Activated CD8-positive, alpha-beta memory T cell treated with anti-CD3 and anti-CD28 coated beads, Interleukin-2, amount 50 U/mL, for 1 hour (primary cell): ENCODE measurements around the gene COPRS.

Experiments
- DNase-seq: peaks from one replicate; pipeline ENCODE4 v3.0.0-alpha.2; 2020; ENCODE audit errors: extremely low read depth

COPRS gene, protein sequence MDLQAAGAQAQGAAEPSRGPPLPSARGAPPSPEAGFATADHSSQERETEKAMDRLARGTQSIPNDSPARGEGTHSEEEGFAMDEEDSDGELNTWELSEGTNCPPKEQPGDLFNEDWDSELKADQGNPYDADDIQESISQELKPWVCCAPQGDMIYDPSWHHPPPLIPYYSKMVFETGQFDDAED

DNA sequence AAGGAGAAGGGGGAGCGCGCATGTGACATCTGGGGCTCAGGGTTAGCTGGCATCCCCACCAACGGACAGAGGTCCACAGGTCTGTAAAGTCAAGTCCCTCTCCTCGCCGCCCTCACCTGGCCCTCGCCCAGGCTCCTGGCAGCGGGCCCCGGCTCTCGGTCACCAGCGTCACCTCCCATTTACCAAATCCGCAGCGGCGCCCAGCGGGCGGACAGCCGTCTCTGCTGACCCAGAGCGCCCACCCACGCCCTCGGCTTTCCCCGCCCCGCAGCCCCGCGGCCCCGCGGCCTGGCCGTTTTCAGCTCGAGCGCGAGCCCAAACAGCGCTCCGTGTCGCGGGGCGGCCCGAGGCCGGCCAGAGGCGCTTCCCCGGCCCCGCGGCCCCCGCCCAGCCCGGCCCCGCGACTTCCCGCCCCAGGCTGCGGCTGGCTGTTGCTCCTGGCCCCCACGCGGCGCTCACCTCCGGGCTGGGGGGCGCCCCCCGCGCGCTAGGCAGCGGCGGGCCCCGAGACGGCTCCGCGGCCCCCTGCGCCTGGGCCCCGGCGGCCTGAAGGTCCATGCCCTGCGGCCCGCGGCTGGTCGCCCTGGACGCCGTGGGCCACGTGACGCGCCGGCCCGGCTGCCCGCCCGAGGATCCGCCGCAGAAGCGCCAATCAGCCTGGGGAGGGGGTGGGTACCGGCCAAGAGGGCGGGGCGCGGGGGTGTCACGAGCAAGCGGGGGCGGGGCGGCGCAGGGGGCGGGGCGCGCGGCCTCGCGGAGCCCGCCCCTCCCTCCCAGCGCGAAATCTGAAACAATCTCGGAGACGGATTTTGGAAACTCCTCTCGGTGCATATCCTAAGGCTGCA, at the start of gene COPRS:
COPRS (minus strand) TSS at position 603 of the 845 bp plus-strand sequence; CDS start at position 558, 45 bp downstream.
- peak; percentile 47 for DNase-seq

DNA sequence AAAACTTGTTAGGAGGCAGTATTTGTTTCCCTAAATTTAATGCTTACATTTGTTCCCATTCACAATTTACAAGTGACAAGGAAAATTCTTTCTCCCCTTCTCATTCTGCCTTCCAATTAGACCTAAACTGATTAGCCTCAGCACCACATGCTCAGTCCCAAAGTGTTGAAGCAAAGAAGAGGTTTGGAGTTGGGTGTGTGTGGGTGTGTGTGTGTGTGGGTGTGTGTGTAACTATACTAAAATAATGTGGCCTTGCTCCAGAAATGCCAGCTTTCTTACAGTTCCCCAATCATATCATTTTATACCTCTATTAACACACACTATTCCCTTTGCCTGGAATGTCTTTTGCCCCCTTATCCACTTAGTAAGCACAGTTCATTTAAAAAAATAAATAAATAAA, 49.3 kb upstream of the COPRS start:
- no peak for DNase-seq

DNA sequence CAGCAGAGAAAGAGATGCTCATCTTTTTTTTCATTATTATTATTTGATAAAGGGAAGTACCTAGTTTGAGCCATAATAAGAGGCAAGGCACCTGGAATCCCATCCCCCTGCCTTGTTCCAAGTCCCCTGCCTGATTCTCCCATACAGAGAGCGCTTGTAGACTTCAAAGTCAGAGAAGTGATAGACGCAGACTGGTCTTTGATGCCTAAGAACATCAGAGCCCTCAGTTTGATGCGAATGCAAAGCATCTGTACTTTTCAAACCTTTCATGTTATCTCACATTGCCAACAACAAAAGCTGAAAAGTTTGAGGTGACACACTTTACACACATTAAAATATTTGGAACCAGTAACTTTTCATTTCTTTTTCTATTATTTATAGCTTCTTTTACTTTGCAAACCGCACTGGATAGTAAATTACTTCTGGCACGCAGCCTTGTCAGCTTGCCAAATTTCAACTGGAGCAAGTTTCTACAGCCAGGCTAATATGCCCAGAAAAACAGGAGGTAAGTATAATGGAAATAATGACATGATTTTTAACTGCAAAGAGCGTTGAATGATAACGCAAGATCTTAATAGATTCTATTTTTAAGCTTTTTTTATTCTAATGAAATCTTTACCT, 48.4 kb upstream of the COPRS start:
- DNase-seq = no peak

DNA sequence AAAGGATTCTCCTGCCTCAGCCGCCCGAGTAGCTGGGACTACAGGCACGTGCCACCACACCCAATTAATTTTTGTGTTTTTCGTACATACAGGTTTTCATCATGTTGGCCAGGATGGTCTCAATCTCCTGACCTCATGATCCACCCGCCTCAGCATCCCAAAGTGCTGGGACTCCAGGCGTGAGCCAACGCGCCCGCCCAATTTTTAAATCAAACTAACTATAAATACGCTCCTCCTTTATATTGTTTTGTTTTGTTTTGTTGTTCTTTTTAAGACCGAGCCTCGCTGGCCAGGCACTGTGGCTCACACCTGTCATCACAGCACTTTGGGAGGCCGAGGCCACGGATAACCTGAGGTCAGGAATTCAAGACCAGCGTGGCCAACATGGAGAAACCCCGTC, 44.4 kb upstream of the COPRS start:
- no peak for DNase-seq

DNA sequence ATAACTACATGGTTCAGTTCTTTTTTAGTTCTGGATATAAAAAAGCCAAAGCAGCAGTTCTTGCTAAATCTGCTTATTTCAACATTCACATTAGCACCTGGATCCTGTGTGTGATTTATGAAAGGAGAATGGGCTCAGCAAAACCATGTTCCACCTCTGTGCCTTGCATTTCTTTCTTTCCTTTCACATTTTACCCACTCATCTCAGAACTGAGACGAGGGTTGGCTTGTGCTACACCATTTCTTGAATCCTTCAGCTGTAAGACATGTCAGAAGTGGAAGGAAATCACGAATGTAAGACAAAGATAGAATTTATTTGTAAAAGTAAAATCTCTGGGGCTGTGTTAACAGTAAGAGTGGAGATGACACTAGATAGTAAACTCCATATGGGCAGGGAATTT, 43.6 kb upstream of the COPRS start:
- DNase-seq = no peak

DNA sequence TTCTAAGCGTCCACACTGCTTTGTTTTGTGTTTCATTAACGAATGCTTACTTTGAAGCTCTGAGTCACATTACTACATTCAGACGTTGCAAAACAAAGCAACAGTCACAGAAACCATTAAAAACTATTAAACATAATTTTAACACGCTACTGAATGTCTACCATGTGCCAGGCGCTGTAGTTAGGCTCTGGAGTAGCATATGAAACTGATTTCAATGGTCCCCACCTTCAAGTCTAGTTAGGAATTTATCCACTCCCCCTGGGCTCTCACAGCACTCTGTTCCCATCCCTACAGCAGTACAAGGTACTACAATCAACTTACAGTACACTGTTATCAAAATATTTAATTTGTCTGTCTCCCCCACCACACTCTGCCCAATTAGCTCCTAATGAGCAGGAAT, 41.8 kb upstream of the COPRS start:
- no peak for DNase-seq

DNA sequence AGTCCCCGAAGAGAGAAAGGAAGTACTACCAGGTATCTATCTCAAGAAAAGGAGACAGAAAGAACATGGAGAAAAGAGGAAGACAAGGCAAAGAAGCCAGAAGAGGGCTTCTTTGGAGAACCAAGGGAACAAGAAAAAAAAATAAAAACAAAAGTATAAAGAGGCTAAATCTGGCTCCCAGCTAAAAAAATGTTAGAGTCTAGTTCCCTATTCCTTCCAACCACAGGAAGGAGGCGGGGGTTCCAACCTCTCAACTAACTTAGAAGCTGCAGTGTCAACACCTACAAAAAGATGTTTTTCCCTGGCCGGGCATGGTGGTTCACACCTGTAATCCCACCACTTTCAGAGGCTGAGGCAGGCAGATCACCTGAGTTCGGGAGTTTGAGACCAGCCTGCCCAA, 29.1 kb upstream of the COPRS start:
- no peak for DNase-seq

DNA sequence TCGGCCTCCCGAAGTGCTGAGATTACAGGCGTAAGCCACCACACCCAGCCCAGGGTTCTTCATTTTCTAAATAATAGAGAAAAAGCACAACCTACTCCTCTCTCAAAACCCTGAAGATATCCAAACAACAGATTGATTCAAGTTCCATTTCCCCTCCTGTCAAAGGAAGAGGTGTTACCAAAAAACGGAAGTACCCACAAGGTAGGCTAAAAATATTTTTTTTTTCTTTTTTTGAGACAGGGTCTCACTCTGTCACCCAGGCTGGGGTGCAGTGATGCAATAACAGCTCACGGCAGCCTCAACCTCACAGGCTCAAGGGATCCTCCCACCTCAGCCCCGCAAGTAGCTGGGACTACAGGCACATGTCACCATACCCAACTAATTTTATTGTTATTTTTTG, 23.5 kb upstream of the COPRS start:
- no peak for DNase-seq

DNA sequence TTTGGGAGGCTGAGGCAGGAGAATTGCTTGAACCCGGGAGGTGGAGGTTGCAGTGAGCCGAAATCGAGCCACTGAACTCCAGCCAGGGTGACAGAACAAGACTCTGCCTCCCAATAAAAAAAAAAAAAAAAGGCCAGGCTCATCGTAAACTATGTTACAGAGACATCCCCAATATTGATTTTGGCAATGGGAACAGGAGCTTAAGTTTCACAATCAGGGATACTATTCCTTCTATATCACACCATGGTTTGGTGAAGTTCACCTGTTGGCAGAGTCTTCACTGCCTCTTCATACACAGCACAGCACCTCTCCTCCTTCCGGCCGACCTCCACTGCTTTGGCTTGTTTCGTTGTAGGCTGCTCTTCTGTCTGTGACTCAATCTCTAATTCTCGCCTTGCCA, 21.3 kb upstream of the COPRS start:
- no peak for DNase-seq

DNA sequence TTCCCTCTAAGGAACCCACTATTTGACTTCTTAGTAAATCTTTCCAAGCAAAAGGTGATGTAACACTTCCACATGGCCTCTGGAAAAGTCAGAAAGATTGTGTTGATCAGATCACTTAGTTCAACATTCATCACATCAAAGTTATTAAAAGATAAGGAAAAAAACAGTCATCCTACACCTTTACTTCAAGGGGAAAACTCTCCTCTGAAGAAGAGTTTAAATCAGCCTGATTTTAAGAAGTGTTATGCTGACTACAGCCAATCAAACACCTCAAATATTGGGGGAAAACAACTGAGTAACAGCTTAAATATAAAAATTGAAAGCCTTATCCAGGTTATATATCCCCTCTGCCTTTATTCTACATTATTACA, 19.6 kb upstream of the COPRS start:
- DNase-seq = no peak

DNA sequence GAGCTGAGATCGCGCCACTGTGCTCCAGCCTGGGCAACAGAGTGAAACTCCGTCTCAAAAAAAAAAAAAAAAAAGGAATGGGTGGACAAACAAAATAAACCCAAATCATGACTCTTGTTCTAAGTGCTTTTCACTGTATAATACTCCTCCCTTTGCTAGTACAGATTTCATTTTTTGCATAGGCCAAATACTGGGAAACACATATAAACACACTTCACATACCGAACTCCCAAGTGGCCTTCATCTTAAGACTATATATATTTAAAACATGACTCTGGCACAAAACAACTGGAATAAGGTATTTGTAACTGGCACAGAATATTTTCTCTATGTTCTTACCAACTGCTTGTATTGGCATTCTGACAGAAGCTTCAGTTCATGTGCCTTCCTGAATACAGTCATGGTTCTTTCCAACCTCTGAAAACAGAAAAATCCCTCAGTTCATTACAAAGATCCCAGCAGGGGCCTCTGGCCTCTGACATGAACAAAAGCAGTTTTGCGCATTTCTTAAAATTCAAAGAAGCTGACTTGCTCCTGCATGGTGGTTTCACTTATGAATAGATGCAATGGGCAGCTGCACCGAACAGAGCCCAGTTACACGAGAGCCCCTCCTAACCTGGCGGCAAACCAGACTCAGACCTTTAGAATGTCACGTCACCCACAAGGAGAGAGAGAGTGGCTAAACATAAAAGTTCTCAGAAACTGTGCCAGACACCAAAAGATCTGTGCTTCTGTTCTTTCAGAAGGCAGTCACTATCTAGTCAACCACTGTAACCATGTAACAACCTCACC, 19.1 kb upstream of the COPRS start:
- DNase-seq = no peak

DNA sequence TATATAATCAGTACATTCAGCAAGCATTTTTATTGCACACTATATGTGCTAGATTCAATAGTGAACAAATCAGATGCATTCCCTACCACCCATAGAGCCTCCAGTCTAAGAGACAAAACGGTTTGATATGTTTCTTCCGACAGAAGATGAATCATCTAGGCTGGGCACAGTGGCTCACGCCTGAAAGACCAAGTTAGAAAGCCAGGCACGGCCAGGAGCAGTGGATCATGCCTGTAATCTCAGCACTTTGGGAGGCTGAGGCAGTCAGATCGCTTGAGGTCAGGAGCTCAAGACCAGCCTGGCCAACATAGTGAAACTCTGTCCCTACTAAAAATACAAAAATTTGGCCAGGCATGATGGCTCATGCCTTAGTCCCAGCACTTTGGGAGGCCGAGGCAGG, 18.3 kb upstream of the COPRS start:
- DNase-seq = no peak

DNA sequence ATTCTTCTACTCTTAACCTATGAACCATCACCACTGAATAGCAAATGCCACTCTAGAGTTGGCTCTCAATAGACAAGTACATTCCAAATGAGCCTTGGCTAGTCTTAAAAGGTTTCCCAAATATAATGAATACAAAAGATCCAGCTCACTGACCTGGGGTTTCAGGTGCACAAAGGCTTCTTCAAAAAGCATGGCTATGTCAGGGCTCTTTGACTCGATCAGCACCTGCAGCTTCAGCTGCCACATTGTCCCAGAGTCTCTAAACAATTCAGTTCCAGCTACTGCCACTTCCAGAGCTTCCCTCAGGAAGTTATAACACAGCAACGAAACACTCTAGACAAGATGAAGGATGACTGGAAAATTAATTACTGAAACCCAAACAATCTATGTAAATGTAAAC, 16.0 kb upstream of the COPRS start:
- no peak for DNase-seq

DNA sequence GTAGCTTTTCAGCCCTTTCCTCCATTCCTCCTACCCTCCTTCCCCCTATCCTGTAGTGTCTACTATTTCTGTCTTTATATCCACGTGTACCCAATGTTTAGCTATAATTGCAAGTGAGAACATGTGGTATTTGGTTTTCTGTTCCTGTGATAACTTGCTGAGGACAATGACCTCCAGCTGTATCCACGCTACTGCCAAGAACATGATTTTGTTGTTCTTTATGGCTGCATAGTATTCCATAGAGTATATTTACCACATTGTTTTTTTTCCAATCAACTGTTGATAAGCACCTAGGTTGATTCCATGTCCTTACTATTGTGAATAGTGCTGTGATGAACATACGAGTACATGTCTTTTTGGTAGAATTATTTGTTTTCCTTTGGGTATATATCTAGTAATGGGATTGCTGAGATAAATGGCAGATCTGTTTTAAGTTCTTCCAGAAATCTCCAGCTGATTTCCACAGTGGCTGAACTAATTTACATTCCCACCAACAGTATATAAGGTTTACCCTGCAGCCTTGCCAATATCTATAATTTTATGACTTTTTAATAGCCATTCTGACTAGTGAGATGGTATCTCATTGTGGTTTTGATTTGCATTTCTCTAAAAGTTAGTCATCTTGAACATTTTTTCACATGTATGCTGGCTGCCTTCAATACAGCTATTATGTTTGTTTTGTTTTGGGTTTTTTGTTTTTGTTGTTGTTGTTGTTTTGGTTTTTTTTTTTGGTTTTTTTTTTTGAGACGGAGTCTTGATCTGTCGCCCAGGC, 10.9 kb upstream of the COPRS start:
- no peak for DNase-seq

DNA sequence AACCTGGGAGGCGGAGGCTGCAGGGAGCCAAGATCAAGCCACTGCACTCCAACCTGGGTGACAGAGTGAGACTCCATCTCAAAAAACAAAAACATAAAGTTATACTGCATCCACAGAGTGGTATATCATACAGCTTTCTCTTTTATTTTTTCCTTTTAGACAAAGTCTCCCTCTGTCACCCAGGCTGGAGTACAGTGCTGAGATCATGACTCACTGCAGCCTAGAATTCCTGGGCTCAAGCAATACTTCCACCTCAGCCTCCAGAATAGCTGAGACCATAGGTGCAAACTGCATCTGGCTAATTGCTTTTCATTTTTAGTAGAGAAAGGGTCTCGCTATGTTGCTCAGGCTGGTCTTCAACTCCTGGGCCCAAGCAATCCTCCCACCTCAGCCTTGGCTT, 10.0 kb upstream of the COPRS start:
- no peak for DNase-seq

DNA sequence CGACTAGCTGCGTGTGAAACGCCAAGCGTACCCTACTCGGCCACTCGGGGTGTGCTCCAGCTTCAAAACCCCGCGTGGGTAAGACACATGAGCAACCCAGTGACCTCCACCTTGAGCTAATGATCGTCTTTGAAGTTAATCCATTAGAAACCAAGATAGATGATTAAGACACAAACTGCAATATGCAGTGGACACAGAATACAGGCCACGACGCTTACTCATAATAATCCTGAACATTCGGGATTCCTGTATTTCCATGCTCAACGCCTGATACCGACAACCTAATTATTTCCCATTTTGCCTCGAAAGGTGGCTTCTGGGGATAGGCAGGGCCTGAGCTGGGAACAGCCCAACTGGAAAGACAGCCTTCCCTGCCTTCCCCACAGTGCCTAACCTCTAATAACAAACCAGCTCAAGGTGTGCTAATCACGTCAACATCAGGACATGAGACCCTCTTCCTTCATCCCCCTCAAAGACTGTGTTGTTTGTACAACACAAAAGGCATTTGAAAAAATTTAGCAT, 504 bp upstream of the COPRS start:
- no peak for DNase-seq

DNA sequence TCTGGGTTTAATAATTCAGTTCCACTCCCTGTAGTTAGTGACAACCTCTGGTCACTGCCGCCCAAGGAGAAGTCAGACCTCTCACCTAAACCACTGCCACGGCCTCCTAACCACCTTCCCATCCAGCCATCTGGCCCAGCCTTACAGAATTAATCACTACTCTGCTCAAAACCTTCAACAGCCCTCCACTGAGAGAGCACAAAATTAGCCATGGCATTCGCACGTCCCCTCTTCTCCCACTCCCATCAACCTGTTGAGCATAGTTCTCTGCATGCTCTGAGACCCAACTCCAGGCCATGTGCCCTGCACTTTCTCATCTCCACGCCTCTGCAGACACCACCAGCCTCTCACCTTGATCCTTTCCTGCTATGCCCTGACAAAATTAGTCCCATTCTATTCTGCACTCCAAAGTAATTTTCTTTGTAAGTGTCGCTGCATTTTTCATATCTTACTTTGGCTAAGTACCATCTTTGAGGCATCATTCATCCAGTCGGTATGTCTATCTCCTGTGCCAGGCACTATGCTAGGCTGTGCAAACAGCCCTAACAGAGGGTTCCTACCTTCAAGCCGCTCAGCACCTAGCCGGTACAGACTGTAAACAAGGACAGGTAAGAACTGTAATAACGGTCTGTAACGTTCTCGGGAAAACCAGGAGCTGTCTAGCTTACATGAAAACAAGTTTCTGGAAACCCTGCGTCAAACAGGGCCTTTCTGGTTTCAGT, 963 bp downstream of the COPRS start:
- DNase-seq = no peak

DNA sequence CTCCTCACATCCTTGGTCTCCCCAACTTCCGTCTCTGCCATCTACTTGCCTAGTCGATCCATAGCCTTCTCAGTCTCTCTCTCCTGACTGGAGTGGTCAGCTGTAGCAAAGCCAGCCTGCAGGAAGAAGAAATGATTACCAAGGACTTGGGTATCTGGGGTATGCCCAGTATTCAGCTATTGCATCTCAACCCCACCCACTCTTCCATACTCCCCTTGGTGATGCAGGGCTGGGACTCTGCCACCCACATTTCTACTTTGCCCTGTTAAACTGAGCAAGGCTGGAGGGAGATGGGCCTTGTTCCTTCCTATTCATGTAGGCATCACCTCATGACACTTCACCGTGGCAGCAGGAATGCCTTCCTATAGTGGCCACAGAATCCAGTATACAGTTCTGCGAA, 2.3 kb downstream of the COPRS start:
- no peak for DNase-seq

DNA sequence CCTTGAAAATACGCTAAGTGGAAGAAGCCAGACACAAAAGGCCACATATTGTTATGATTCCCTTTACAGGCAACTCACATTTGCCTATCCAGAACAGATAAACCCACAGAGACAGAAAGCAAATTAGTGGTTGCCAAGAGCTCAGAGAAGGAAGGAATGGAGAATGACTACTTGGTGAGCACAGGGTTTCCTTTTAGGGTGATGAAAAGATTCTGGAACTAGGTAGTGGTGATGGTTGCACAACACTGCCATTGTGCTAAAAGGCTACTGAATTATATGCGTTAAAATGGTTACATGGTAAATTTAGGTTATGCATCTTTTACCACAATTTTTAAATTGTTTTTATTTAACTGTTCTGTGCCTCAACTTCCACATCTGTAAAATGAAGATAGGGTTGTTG, 4.4 kb downstream of the COPRS start:
- DNase-seq = no peak

DNA sequence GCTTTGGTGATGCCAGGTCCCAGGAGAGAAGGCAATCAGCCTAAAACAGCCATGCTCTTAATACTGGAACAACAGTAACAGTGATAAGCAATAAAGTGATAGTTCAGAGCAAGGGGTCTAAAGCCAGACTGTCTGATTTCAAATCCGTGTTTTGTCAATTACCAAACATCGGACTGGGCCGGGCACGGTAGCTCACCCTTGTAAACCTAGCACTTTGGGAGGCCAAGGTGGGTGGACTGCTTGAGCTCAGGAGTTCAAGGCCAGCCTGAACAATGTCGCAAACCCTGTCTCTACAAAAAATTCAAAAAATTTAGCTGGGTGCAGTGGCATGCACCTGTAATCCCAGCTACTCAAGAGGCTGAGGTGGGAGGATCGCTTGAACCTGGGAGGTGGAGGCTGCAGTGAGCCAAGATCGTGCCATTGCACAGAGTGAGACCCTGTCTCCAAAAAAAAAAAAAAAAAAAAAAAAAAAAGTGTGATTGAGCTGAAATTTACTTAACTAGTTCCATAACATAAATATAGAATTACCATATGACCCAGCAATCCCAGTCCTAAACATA, 5.1 kb downstream of the COPRS start:
- no peak for DNase-seq
